HepG2 (cell line): ENCODE data around the gene BRCA1. TPM values are rescaled to one million over a fixed set of nuclear protein-coding genes. Genes with fewer than 3 reads are reported as not detected.

Experiments
- ARHGAP35 ChIP-seq: sonication (generic); formaldehyde crosslinking; IDR thresholded peaks from 2 replicates; pipeline ENCODE4 v1.9.0; 2022; ENCODE audit warnings: mild to moderate bottlenecking, inconsistent platforms, moderate library complexity, missing genetic modification reagents, borderline replicate concordance
- CHD4 ChIP-seq: fragments of 200-600 bp; sonication (generic); IDR thresholded peaks from 2 replicates; pipeline ENCODE4 v1.7.0; 2017; ENCODE audit warnings: mild to moderate bottlenecking, low read length, borderline replicate concordance
- HMG20A ChIP-seq: IDR thresholded peaks from 2 replicates; pipeline ENCODE4 v1.6.1; 2016; ENCODE audit warnings: borderline replicate concordance
- MIER2 ChIP-seq: IDR thresholded peaks from 2 replicates; pipeline ENCODE4 v1.6.1; 2016; ENCODE audit warnings: missing biosample characterization, missing genetic modification reagents
- NCOA1 ChIP-seq: sonication (generic); formaldehyde crosslinking; IDR thresholded peaks from 2 replicates; pipeline ENCODE4 v1.9.0; 2021; ENCODE audit warnings: missing genetic modification reagents
- NRL ChIP-seq: sonication (generic); formaldehyde crosslinking; IDR thresholded peaks from 2 replicates; pipeline ENCODE4 v1.5.0; 2020; ENCODE audit warnings: missing genetic modification reagents, mild to moderate bottlenecking, moderate library complexity, borderline replicate concordance
- ONECUT2 ChIP-seq: sonication (generic); formaldehyde crosslinking; IDR thresholded peaks from 2 replicates; pipeline ENCODE4 v1.4.0; 2020; ENCODE audit warnings: missing genetic modification reagents
- RBM39 ChIP-seq: fragments of 200-400 bp; formaldehyde crosslinking; IDR thresholded peaks from one replicate; pipeline ENCODE4 v1.6.1; 2018; ENCODE audit warnings: antibody characterized with exemption, mild to moderate bottlenecking, low read depth, low read length; ENCODE audit not compliant: poor library complexity, severe bottlenecking
- SALL1 ChIP-seq: sonication (generic); formaldehyde crosslinking; IDR thresholded peaks from 2 replicates; pipeline ENCODE4 v1.8.0; 2022; ENCODE audit warnings: mild to moderate bottlenecking, missing genetic modification reagents
- SCMH1 ChIP-seq: sonication (generic); formaldehyde crosslinking; IDR thresholded peaks from 2 replicates; pipeline ENCODE4 v1.9.0; 2021; ENCODE audit warnings: missing genetic modification reagents, mild to moderate bottlenecking, borderline replicate concordance
- SIX4 ChIP-seq: sonication (generic); formaldehyde crosslinking; IDR thresholded peaks from 2 replicates; pipeline ENCODE4 v1.4.0; 2020; ENCODE audit warnings: missing genetic modification reagents
- ZBTB21 ChIP-seq: sonication (generic); formaldehyde crosslinking; IDR thresholded peaks from 2 replicates; pipeline ENCODE4 v1.4.0; 2020; ENCODE audit warnings: missing genetic modification reagents
- ZNF460 ChIP-seq: sonication (generic); formaldehyde crosslinking; IDR thresholded peaks from 2 replicates; pipeline ENCODE4 v1.5.1; 2020; ENCODE audit warnings: missing genetic modification reagents, mild to moderate bottlenecking, borderline replicate concordance
- ZNF543 ChIP-seq: sonication (generic); formaldehyde crosslinking; IDR thresholded peaks from 2 replicates; pipeline ENCODE4 v1.4.0; 2020; ENCODE audit warnings: mild to moderate bottlenecking, missing genetic modification reagents
- ZNF891 ChIP-seq: sonication (generic); formaldehyde crosslinking; IDR thresholded peaks from 2 replicates; pipeline ENCODE4 v1.5.0; 2020; ENCODE audit warnings: mild to moderate bottlenecking, missing genetic modification reagents
- ZSCAN22 ChIP-seq: sonication (generic); formaldehyde crosslinking; IDR thresholded peaks from 2 replicates; pipeline ENCODE4 v1.4.0; 2020; ENCODE audit warnings: mild to moderate bottlenecking, missing genetic modification reagents
- polyA plus RNA-seq, 8 experiments: library from polyadenylated mRNA; depleted of rRNA in 3 of 8; stranded (reverse) in 7 of 8; unstranded in 1 of 8; fragments of >200 nt; fragmentation: Illumina TruSeq in 4 of 8; extraction: Trizol in 4 of 8; gene quantifications; 2 replicates each; pipeline versions ENCODE4 v1.2.1 to v1.2.3, GENCODE V29; 2011 to 2016; ENCODE audit warnings: low read depth in 4 of 8, missing spikeins in 1 of 8, mixed read lengths in 1 of 8; ENCODE audit not compliant: insufficient read depth in 1 of 8
- total RNA-seq, 5 experiments: library from RNA; depleted of rRNA; stranded (reverse); fragments of >200 nt; fragmentation: Illumina TruSeq; extraction: Trizol; gene quantifications; 2 replicates each; pipeline ENCODE4 v1.2.3, GENCODE V29; 2016; ENCODE audit warnings: low read depth in 1 of 5
- TF ChIP-seq, protein P1 (sequence below): sonication (generic); formaldehyde crosslinking; IDR thresholded peaks from 2 replicates; pipeline ENCODE4 v1.8.1; 2023; ENCODE audit warnings: mild to moderate bottlenecking, missing genetic modification reagents
- TF ChIP-seq, protein P2 (sequence below): IDR thresholded peaks from 2 replicates; pipeline ENCODE4 v1.6.1; 2016; ENCODE audit warnings: control low read depth
- TF ChIP-seq, protein P3 (sequence below): IDR thresholded peaks from 2 replicates; pipeline ENCODE4 v1.6.1; 2016; ENCODE audit warnings: missing genetic modification reagents, missing compliant biosample characterization
- TF ChIP-seq, protein P4 (sequence below): sonication (generic); formaldehyde crosslinking; IDR thresholded peaks from 2 replicates; pipeline ENCODE4 v1.4.0; 2020; ENCODE audit warnings: missing genetic modification reagents
- TF ChIP-seq, protein P5 (sequence below): sonication (generic); formaldehyde crosslinking; IDR thresholded peaks from 2 replicates; pipeline ENCODE4 v1.8.0; 2022; ENCODE audit warnings: missing genetic modification reagents, mild to moderate bottlenecking, inconsistent platforms, borderline replicate concordance
- TF ChIP-seq, protein P6 (sequence below): sonication (generic); formaldehyde crosslinking; IDR thresholded peaks from 2 replicates; pipeline ENCODE4 v1.5.0; 2020; ENCODE audit warnings: missing genetic modification reagents

BRCA1 gene
- total and polyA plus RNA-seq, 2 of the 13 experiments (the other 11 are each of a cell fraction or from before 2014, with no cell fraction given): 13.3 to 37.5 TPM

DNA sequence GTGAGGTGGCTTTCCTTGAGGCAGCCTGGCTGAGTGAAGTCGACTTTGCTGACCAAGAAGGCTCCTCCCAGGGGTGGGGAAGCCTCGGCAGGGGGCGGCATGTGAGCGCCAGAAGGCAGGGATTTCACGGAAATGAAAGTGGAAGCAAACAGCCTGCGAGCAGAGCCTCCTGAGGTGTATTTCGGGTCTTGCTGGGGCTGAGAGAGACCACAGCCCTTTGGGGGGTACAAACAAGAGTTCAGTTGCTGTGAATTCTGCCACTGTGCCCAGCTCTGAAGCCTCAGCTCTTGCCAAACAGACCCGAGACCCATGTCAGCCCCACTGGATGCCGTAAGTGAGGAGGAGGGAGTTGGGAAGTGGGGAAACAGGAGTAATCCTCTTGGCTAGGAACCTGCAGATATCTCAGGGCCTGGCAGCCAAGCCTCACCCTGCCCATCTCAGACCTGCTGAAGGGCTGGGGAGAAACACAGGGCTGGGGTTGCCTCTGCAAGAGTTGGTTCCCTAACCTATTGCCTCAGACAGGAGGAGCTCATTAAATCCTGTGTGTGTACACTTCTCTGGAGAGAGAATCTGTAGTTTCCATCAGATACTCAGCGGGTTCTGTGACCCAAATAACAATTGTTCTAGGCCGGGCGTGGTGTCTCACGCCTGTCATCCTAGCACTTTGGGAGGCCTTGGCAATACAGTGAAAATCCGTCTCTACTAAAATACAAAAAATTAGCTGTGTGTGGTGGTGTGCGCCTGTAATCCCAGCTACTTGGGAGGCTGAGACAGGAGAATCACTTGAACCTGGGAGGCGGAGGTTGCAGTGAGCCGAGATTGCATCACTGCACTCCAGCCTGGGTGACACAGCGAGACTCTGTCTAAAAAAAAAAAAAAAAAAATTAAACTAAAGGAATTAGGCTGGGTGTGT, 118.3 kb downstream of the BRCA1 start, which contains the start of gene IFI35 (continued):
- TF ChIP-seq ARHGAP35 (CRISPR knock-in tag) (no peak), ZBTB21 (CRISPR knock-in tag) (no peak), ZNF460 (peak; percentile 98), MIER2 (CRISPR knock-in tag) (no peak), RBM39 (no peak), NRL (peak; percentile 85), CHD4 (no peak; the same call in 1 of the 2 replicates), ONECUT2 (CRISPR knock-in tag) (no peak), ZNF543 (CRISPR knock-in tag) (no peak), SALL1 (CRISPR knock-in tag) (peak; percentile 87), HMG20A (CRISPR knock-in tag) (no peak), NCOA1 (CRISPR knock-in tag) (no peak), ZNF891 (CRISPR knock-in tag) (peak; percentile 50; the same call in 1 of the 2 replicates), SCMH1 (CRISPR knock-in tag) (no peak), SIX4 (CRISPR knock-in tag) (no peak), ZSCAN22 (CRISPR knock-in tag) (0 out of 2 replicates have a peak, but pooled peaks have one; percentile 12)
- TF ChIP-seq, protein P1, sequence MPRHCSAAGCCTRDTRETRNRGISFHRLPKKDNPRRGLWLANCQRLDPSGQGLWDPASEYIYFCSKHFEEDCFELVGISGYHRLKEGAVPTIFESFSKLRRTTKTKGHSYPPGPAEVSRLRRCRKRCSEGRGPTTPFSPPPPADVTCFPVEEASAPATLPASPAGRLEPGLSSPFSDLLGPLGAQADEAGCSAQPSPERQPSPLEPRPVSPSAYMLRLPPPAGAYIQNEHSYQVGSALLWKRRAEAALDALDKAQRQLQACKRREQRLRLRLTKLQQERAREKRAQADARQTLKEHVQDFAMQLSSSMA (CRISPR knock-in tag): no peak
- TF ChIP-seq, protein P2, sequence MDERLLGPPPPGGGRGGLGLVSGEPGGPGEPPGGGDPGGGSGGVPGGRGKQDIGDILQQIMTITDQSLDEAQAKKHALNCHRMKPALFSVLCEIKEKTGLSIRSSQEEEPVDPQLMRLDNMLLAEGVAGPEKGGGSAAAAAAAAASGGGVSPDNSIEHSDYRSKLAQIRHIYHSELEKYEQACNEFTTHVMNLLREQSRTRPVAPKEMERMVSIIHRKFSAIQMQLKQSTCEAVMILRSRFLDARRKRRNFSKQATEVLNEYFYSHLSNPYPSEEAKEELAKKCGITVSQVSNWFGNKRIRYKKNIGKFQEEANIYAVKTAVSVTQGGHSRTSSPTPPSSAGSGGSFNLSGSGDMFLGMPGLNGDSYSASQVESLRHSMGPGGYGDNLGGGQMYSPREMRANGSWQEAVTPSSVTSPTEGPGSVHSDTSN (CRISPR knock-in tag): no peak
- TF ChIP-seq, protein P3, sequence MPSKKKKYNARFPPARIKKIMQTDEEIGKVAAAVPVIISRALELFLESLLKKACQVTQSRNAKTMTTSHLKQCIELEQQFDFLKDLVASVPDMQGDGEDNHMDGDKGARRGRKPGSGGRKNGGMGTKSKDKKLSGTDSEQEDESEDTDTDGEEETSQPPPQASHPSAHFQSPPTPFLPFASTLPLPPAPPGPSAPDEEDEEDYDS (CRISPR knock-in tag): peak; percentile 20; the same call in 1 of the 2 replicates
- TF ChIP-seq, protein P4, sequence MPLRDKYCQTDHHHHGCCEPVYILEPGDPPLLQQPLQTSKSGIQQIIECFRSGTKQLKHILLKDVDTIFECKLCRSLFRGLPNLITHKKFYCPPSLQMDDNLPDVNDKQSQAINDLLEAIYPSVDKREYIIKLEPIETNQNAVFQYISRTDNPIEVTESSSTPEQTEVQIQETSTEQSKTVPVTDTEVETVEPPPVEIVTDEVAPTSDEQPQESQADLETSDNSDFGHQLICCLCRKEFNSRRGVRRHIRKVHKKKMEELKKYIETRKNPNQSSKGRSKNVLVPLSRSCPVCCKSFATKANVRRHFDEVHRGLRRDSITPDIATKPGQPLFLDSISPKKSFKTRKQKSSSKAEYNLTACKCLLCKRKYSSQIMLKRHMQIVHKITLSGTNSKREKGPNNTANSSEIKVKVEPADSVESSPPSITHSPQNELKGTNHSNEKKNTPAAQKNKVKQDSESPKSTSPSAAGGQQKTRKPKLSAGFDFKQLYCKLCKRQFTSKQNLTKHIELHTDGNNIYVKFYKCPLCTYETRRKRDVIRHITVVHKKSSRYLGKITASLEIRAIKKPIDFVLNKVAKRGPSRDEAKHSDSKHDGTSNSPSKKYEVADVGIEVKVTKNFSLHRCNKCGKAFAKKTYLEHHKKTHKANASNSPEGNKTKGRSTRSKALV (CRISPR knock-in tag): no peak
- TF ChIP-seq, protein P5, sequence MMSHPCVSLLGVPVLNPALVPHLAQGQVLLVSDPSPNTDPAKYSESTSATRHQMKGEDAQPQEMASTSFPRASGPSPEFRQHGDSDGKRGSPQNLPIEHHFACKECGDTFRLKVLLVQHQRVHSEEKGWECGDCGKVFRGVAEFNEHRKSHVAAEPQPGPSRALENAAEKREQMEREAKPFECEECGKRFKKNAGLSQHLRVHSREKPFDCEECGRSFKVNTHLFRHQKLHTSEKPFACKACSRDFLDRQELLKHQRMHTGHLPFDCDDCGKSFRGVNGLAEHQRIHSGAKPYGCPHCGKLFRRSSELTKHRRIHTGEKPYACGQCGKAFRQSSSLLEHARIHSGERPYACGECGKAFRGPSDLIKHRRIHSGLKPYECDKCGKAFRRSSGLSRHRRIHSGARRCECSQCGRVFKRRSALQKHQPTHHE (CRISPR knock-in tag): no peak; the same call in 1 of the 2 replicates
- TF ChIP-seq, protein P6, sequence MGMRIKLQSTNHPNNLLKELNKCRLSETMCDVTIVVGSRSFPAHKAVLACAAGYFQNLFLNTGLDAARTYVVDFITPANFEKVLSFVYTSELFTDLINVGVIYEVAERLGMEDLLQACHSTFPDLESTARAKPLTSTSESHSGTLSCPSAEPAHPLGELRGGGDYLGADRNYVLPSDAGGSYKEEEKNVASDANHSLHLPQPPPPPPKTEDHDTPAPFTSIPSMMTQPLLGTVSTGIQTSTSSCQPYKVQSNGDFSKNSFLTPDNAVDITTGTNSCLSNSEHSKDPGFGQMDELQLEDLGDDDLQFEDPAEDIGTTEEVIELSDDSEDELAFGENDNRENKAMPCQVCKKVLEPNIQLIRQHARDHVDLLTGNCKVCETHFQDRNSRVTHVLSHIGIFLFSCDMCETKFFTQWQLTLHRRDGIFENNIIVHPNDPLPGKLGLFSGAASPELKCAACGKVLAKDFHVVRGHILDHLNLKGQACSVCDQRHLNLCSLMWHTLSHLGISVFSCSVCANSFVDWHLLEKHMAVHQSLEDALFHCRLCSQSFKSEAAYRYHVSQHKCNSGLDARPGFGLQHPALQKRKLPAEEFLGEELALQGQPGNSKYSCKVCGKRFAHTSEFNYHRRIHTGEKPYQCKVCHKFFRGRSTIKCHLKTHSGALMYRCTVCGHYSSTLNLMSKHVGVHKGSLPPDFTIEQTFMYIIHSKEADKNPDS (CRISPR knock-in tag): no peak
